PC-3 (cell line): Measurements from ENCODE around the gene TOP2B.

Source experiments
- CTCF ChIP-seq: fragments of 300-600 bp; sonication (generic); conservative IDR thresholded peaks from 2 replicates; pipeline ENCODE4 v1.5.1; 2017; ENCODE audit warnings: antibody characterized with exemption, low read depth, mild to moderate bottlenecking, low read length
- EZH2phosphoT487 ChIP-seq: fragments of 300-600 bp; sonication (generic); IDR thresholded peaks from 2 replicates; pipeline ENCODE4 v1.6.1; 2018; ENCODE audit warnings: mild to moderate bottlenecking, antibody characterized with exemption, low read length, borderline replicate concordance

GRCh38 chr3:25586553-25586952, 78.2 kb downstream of the TOP2B start:
- no peak for TF ChIP-seq CTCF
- no peak for TF ChIP-seq EZH2phosphoT487
